ENCODE data around the gene IGFBPL1. TPM values are rescaled to one million over a fixed set of nuclear protein-coding genes. Genes with fewer than 3 reads are reported as not detected.

Gene IGFBPL1
- total and polyA plus RNA-seq, 2 of the 13 experiments (the other 11 are each of a cell fraction or from before 2014, with no cell fraction given): 0.24 TPM; not detected in 1

DNA sequence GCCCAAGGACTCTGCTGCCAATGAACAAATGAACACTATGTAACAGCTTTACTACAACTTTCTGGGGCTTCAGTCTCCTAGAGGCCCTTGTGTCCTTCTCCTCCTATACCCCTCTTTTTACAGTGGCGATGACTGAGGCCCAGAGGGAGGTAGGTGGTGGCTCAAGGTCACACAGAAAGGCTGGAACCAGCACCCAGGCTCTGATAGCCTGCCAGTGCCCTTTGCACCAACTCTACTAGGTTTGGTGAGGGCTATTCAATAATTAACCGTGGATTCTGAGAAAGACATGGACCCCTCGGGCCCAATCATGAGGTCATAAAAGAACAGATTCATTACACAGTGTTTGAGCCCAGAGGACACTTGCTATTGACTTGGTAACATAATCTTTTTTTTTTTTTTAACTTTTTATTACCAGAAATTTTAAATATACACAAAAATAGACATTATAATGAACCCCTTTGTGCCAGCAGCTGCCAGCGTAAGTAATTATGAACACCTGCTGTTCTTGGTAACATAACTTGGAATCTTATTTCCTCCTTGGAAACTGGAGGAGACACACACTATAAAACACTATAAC, 37.8 kb downstream of the IGFBPL1 start (continued):
- TF ChIP-seq, protein P1, sequence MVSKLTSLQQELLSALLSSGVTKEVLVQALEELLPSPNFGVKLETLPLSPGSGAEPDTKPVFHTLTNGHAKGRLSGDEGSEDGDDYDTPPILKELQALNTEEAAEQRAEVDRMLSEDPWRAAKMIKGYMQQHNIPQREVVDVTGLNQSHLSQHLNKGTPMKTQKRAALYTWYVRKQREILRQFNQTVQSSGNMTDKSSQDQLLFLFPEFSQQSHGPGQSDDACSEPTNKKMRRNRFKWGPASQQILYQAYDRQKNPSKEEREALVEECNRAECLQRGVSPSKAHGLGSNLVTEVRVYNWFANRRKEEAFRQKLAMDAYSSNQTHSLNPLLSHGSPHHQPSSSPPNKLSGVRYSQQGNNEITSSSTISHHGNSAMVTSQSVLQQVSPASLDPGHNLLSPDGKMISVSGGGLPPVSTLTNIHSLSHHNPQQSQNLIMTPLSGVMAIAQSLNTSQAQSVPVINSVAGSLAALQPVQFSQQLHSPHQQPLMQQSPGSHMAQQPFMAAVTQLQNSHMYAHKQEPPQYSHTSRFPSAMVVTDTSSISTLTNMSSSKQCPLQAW (CRISPR knock-in tag; IDR thresholded peaks at IDR 0.05): peak; percentile 80
- TF ChIP-seq MZF1 (CRISPR knock-in tag; IDR thresholded peaks at IDR 0.05; ENCODE audit: borderline replicate concordance): no peak
- no peak for TF ChIP-seq THYN1 (CRISPR knock-in tag; IDR thresholded peaks at IDR 0.05; ENCODE audit: borderline replicate concordance, low read depth)
- TF ChIP-seq DDIT3 (CRISPR knock-in tag; IDR thresholded peaks at IDR 0.05): no peak
- 0 out of 2 replicates have a peak, but pooled peaks have one; percentile 31 for TF ChIP-seq NR2F6 (IDR thresholded peaks at IDR 0.05)
- peak; percentile 29; the same call in 1 of the 2 replicates for TF ChIP-seq NR2F6 (CRISPR knock-in tag; IDR thresholded peaks at IDR 0.05)
- TF ChIP-seq, protein P2, sequence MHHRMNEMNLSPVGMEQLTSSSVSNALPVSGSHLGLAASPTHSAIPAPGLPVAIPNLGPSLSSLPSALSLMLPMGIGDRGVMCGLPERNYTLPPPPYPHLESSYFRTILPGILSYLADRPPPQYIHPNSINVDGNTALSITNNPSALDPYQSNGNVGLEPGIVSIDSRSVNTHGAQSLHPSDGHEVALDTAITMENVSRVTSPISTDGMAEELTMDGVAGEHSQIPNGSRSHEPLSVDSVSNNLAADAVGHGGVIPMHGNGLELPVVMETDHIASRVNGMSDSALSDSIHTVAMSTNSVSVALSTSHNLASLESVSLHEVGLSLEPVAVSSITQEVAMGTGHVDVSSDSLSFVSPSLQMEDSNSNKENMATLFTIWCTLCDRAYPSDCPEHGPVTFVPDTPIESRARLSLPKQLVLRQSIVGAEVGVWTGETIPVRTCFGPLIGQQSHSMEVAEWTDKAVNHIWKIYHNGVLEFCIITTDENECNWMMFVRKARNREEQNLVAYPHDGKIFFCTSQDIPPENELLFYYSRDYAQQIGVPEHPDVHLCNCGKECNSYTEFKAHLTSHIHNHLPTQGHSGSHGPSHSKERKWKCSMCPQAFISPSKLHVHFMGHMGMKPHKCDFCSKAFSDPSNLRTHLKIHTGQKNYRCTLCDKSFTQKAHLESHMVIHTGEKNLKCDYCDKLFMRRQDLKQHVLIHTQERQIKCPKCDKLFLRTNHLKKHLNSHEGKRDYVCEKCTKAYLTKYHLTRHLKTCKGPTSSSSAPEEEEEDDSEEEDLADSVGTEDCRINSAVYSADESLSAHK (CRISPR knock-in tag; IDR thresholded peaks at IDR 0.05; ENCODE audit: borderline replicate concordance): no peak
- TF ChIP-seq, protein P3, sequence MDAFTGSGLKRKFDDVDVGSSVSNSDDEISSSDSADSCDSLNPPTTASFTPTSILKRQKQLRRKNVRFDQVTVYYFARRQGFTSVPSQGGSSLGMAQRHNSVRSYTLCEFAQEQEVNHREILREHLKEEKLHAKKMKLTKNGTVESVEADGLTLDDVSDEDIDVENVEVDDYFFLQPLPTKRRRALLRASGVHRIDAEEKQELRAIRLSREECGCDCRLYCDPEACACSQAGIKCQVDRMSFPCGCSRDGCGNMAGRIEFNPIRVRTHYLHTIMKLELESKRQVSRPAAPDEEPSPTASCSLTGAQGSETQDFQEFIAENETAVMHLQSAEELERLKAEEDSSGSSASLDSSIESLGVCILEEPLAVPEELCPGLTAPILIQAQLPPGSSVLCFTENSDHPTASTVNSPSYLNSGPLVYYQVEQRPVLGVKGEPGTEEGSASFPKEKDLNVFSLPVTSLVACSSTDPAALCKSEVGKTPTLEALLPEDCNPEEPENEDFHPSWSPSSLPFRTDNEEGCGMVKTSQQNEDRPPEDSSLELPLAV (CRISPR knock-in tag; conservative IDR thresholded peaks at IDR 0.05; ENCODE audit: low read depth): no peak
- no peak for TF ChIP-seq ZKSCAN5 (CRISPR knock-in tag; IDR thresholded peaks at IDR 0.05)
- TF ChIP-seq RARG (CRISPR knock-in tag; IDR thresholded peaks at IDR 0.05; ENCODE audit: low read depth): no peak
- no peak for TF ChIP-seq ZFP1 (CRISPR knock-in tag; IDR thresholded peaks at IDR 0.05)
- no peak for TF ChIP-seq ZNF138 (CRISPR knock-in tag; IDR thresholded peaks at IDR 0.05; ENCODE audit: low read depth)
- TF ChIP-seq, protein P4, sequence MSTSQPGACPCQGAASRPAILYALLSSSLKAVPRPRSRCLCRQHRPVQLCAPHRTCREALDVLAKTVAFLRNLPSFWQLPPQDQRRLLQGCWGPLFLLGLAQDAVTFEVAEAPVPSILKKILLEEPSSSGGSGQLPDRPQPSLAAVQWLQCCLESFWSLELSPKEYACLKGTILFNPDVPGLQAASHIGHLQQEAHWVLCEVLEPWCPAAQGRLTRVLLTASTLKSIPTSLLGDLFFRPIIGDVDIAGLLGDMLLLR (CRISPR knock-in tag; IDR thresholded peaks at IDR 0.05): no peak
- TF ChIP-seq CENPX (CRISPR knock-in tag; IDR thresholded peaks at IDR 0.05): no peak
- TF ChIP-seq BCLAF1 (IDR thresholded peaks at IDR 0.05): no peak
- TF ChIP-seq ZFP36 (IDR thresholded peaks at IDR 0.05; ENCODE audit: borderline replicate concordance, low read depth, low read length, partially characterized antibody): no peak
- TF ChIP-seq HNRNPK (IDR thresholded peaks at IDR 0.05; ENCODE audit: low read depth, low read length, poor library complexity, severe bottlenecking): no peak
- TF ChIP-seq DBP (CRISPR knock-in tag; IDR thresholded peaks at IDR 0.05; ENCODE audit: not compliant biosample characterization): no peak
- no peak for TF ChIP-seq ZNF546 (CRISPR knock-in tag; conservative IDR thresholded peaks at IDR 0.05)

All from HepG2 (cell line).